CD14-positive monocyte (primary cell): ENCODE results near the gene PIP4K2C. TPM values are rescaled to one million over a fixed set of nuclear protein-coding genes. Genes with fewer than 3 reads are reported as not detected.

Experiments
- DNase-seq, 3 donors: peaks; one replicate each; pipeline ENCODE4 v3.0.0-alpha.2; 2011 to 2022
- H2AFZ ChIP-seq: 2 replicates; pipeline ENCODE4 v1.6.0; 2012; ENCODE audit warnings: mild to moderate bottlenecking, low read depth, low read length, inconsistent platforms; ENCODE audit not compliant: insufficient read depth, poor library complexity, severe bottlenecking
- H3K27ac ChIP-seq, 2 donors: 1 replicate in 1 of 2; 2 replicates in 1 of 2; pipeline ENCODE4 v1.5.1; 2012 to 2013; ENCODE audit warnings: low read length in 2 of 2, control low read depth in 1 of 2, inconsistent platforms in 1 of 2, low read depth in 1 of 2, mild to moderate bottlenecking in 1 of 2
- H3K27me3 ChIP-seq, 2 donors: one replicate each; pipeline versions ENCODE4 v1.6.0 to v1.6.1; 2011 to 2013; ENCODE audit warnings: low read length in 2 of 2; ENCODE audit not compliant: control insufficient read depth in 2 of 2, insufficient read depth in 2 of 2
- H3K36me3 ChIP-seq, 2 donors: replicated peaks in 1 of 2; 1 replicate in 1 of 2; 2 replicates in 1 of 2; pipeline versions ENCODE4 v1.5.1 to v1.6.1; 2012 to 2013; ENCODE audit warnings: low read length in 2 of 2, control low read depth in 1 of 2, inconsistent platforms in 1 of 2, mild to moderate bottlenecking in 1 of 2; ENCODE audit not compliant: insufficient read depth in 2 of 2, control insufficient read depth in 1 of 2
- H3K4me1 ChIP-seq, 2 donors: 1 replicate in 1 of 2; 2 replicates in 1 of 2; pipeline versions ENCODE4 v1.5.1 to v1.6.1; 2012 to 2013; ENCODE audit warnings: low read length in 2 of 2, control low read depth in 1 of 2, inconsistent platforms in 1 of 2, mild to moderate bottlenecking in 1 of 2, moderate library complexity in 1 of 2; ENCODE audit not compliant: insufficient read depth in 2 of 2, control insufficient read depth in 1 of 2
- H3K4me2 ChIP-seq: replicated peaks from 2 replicates; pipeline ENCODE3; 2012; ENCODE audit warnings: low read length, moderate library complexity, mild to moderate bottlenecking; ENCODE audit not compliant: poor library complexity, severe bottlenecking; ENCODE audit errors: extremely low read depth
- H3K4me3 ChIP-seq, 3 experiments: fragments of 200-600 bp in 1 of 3; sonication (generic) in 1 of 3; replicated peaks in 1 of 3; 1 replicate in 2 of 3; 2 replicates in 1 of 3; pipeline ENCODE4 v1.5.1; 2011 to 2013; ENCODE audit warnings: low read length in 3 of 3, mild to moderate bottlenecking in 3 of 3, control low read depth in 2 of 3, low read depth in 2 of 3, inconsistent platforms in 1 of 3, moderate library complexity in 1 of 3
- H3K79me2 ChIP-seq: 2 replicates; pipeline ENCODE4 v1.6.0; 2012; ENCODE audit warnings: mild to moderate bottlenecking, control low read depth, inconsistent platforms, low read length, moderate library complexity; ENCODE audit not compliant: insufficient read depth
- H3K9ac ChIP-seq: 2 replicates; pipeline ENCODE4 v1.6.0; 2017; ENCODE audit warnings: low read length, mild to moderate bottlenecking; ENCODE audit not compliant: insufficient read depth, poor library complexity, severe bottlenecking
- H3K9me3 ChIP-seq, 2 donors: replicated peaks in 1 of 2; 1 replicate in 1 of 2; 2 replicates in 1 of 2; pipeline versions ENCODE4 v1.5.1 to v1.6.1; 2012 to 2013; ENCODE audit warnings: low read length in 2 of 2, control low read depth in 1 of 2; ENCODE audit not compliant: control insufficient read depth in 1 of 2, insufficient read depth in 1 of 2
- H4K20me1 ChIP-seq: 2 replicates; pipeline ENCODE4 v1.6.0; 2012; ENCODE audit warnings: mild to moderate bottlenecking, low read length, control low read depth, moderate library complexity; ENCODE audit not compliant: insufficient read depth
- H3K27ac Mint-ChIP-seq, 7 donors: one replicate each; pipeline ENCODE4 v1.8.0; 2020; ENCODE audit warnings: mild to moderate bottlenecking in 7 of 7, mixed read lengths in 7 of 7, moderate library complexity in 6 of 7, inconsistent platforms in 2 of 7
- H3K27me3 Mint-ChIP-seq, 3 donors: one replicate each; pipeline ENCODE4 v1.8.0; 2021 to 2022; ENCODE audit warnings: low read depth in 3 of 3, mild to moderate bottlenecking in 3 of 3, mixed read lengths in 3 of 3, moderate library complexity in 3 of 3, inconsistent platforms in 1 of 3
- H3K36me3 Mint-ChIP-seq, 2 donors: one replicate each; pipeline ENCODE4 v1.8.0; 2020; ENCODE audit warnings: mixed read lengths in 2 of 2, inconsistent platforms in 1 of 2, mild to moderate bottlenecking in 1 of 2
- H3K4me1 Mint-ChIP-seq: one replicate; pipeline ENCODE4 v1.8.0; 2020; ENCODE audit warnings: mild to moderate bottlenecking, mixed read lengths
- H3K4me3 Mint-ChIP-seq, 2 donors: one replicate each; pipeline ENCODE4 v1.8.0; 2020; ENCODE audit warnings: mild to moderate bottlenecking in 2 of 2, mixed read lengths in 2 of 2, moderate library complexity in 1 of 2
- H3K9me3 Mint-ChIP-seq, 7 donors: one replicate each; pipeline ENCODE4 v1.8.0; 2020 to 2022; ENCODE audit warnings: mixed read lengths in 7 of 7, mild to moderate bottlenecking in 6 of 7, moderate library complexity in 6 of 7, inconsistent platforms in 2 of 7
- WGBS: methylation state at CpG from one replicate; pipeline ENCODE4 v1.1.5; 2013; ENCODE audit warnings: missing lambda C conversion rate; ENCODE audit not compliant: insufficient coverage; 5-methylcytosine and 5-hydroxymethylcytosine counted together
- intact Hi-C, 2 donors: fragments of 100-400 bp; cut with micrococcal nuclease; formaldehyde crosslinking; loops; one replicate each; pipeline versions ENCODE4 v1.15.0 to v1.15.1; 2023
- polyA plus RNA-seq, 3 donors: library from polyadenylated mRNA; depleted of rRNA in 1 of 3; unstranded in 2 of 3; stranded (reverse) in 1 of 3; fragments of 300-500 nt in 2 of 3; fragments of >200 nt in 1 of 3; fragmentation: Illumina TruSeq in 2 of 3; gene quantifications; 1 replicate in 2 of 3; 2 replicates in 1 of 3; pipeline ENCODE4 v1.2.3, GENCODE V29; 2012 to 2021
- TF ChIP-seq, protein P1 (sequence below): fragments of 200-600 bp; IDR thresholded peaks from one replicate; pipeline ENCODE4 v1.8.0; 2022; ENCODE audit warnings: antibody characterized with exemption, mild to moderate bottlenecking

Gene PIP4K2C
- polyA plus RNA-seq, 3 donors = 12.3 to 18.6 (median 16.9) TPM

GRCh38 chr12:57584690-57585089, 6.3 kb upstream of the PIP4K2C start:
- Mint-ChIP-seq H3K4me1 (peaks cover 22% of the 10 kb centered on the region), H3K27me3 (peaks cover 5 to 18% (median 7%) of the 10 kb centered on the region in 3 donors), H3K9me3 (no peaks in the 10 kb centered on the region), H3K36me3 (no peaks in the 10 kb centered on the region), H3K4me3 (peak overlapping the region in 1 of 2 donors; percentile 6), H3K27ac (peak overlapping the region in 1 of 7 donors; percentile 30)
- TF ChIP-seq, protein P1, sequence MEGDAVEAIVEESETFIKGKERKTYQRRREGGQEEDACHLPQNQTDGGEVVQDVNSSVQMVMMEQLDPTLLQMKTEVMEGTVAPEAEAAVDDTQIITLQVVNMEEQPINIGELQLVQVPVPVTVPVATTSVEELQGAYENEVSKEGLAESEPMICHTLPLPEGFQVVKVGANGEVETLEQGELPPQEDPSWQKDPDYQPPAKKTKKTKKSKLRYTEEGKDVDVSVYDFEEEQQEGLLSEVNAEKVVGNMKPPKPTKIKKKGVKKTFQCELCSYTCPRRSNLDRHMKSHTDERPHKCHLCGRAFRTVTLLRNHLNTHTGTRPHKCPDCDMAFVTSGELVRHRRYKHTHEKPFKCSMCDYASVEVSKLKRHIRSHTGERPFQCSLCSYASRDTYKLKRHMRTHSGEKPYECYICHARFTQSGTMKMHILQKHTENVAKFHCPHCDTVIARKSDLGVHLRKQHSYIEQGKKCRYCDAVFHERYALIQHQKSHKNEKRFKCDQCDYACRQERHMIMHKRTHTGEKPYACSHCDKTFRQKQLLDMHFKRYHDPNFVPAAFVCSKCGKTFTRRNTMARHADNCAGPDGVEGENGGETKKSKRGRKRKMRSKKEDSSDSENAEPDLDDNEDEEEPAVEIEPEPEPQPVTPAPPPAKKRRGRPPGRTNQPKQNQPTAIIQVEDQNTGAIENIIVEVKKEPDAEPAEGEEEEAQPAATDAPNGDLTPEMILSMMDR = no peak
- H3K4me2 ChIP-seq = no peak overlapping the region
- H3K9me3 ChIP-seq = no peaks in the 10 kb centered on the region
- peaks cover 15 to 17% of the 10 kb centered on the region in 2 donors for H3K4me1 ChIP-seq
- peak; percentile 45 to 66 (median 59) for DNase-seq
- H3K27me3 ChIP-seq = peaks cover 5 to 20% of the 10 kb centered on the region in 2 donors
- no peaks in the 10 kb centered on the region for H3K79me2 ChIP-seq
- H2AFZ ChIP-seq = no peak overlapping the region
- intact Hi-C loops = loop anchor here (1.0 to 10.0 kb wide), 3 partner anchors 37 to 110 kb away; partner anchors contain the start of gene OS9 (in 1 of the 2)
- H4K20me1 ChIP-seq = no peaks in the 10 kb centered on the region
- no peak overlapping the region for H3K4me3 ChIP-seq
- no peak overlapping the region for H3K27ac ChIP-seq
- no peak overlapping the region for H3K9ac ChIP-seq
- no peaks in the 10 kb centered on the region for H3K36me3 ChIP-seq

- H3K4me1 ChIP-seq = peaks cover 15 to 18% of the 10 kb centered on the region in 2 donors
- Mint-ChIP-seq H3K36me3 (no peaks in the 10 kb centered on the region), H3K9me3 (no peaks in the 10 kb centered on the region), H3K4me3 (peak overlapping the region in 1 of 2 donors; percentile 31), H3K27ac (no peak overlapping the region), H3K27me3 (peaks cover 5 to 20% (median 7%) of the 10 kb centered on the region in 3 donors), H3K4me1 (peaks cover 22% of the 10 kb centered on the region)
- H3K79me2 ChIP-seq = no peaks in the 10 kb centered on the region
- no CpG with 5 or more reads among the region's 2 CpGs for WGBS
- H4K20me1 ChIP-seq = no peaks in the 10 kb centered on the region
- H3K4me3 ChIP-seq = no peak overlapping the region
- H3K27ac ChIP-seq = no peak overlapping the region
- H3K36me3 ChIP-seq = no peaks in the 10 kb centered on the region
- DNase-seq = no peak
- H3K27me3 ChIP-seq = peaks cover 5 to 20% of the 10 kb centered on the region in 2 donors
- H3K4me2 ChIP-seq = no peak overlapping the region
- no peaks in the 10 kb centered on the region for H3K9me3 ChIP-seq
- TF ChIP-seq, protein P1 = no peak
- H3K9ac ChIP-seq = no peak overlapping the region
- no peak overlapping the region for H2AFZ ChIP-seq
- intact Hi-C loops = loop anchor here in 1 of 2 donors (10.0 kb wide), 1 partner anchor 110 kb away; the partner anchor contains the start of gene OS9
These were observed 5.8 kb upstream of the PIP4K2C start for GRCh38 chr12:57585156-57585555.
